Nucleus accumbens (tissue), 56 donors: ENCODE results near the gene CFAP299.

ENCODE experiments used
- DNase-seq, 56 donors: peaks; one replicate each; lab custom pipeline; 2025; lab: John Stamatoyannopoulos, UW

CFAP299 gene

GRCh38 chr4:80803337-80803736 lies 467.8 kb downstream of the CFAP299 start:
- no peak for DNase-seq

- DNase-seq, result no peak
Observed at GRCh38 chr4:80806472-80806871, 470.9 kb downstream of the CFAP299 start.

- DNase-seq, result no peak
Observed at GRCh38 chr4:80809039-80809729, 473.7 kb downstream of the CFAP299 start.

GRCh38 chr4:80811406-80811805 lies 475.9 kb downstream of the CFAP299 start:
- no peak for DNase-seq

- no peak for DNase-seq
Observed at GRCh38 chr4:80812145-80812544, 476.6 kb downstream of the CFAP299 start.

GRCh38 chr4:80814266-80814665 lies 478.7 kb downstream of the CFAP299 start:
- no peak for DNase-seq

- DNase-seq, result no peak
Observed at GRCh38 chr4:80831383-80832361, 496.1 kb downstream of the CFAP299 start.

GRCh38 chr4:80839281-80839680 lies 503.8 kb downstream of the CFAP299 start:
- no peak for DNase-seq

GRCh38 chr4:80839792-80840191 lies 504.3 kb downstream of the CFAP299 start:
- DNase-seq, result no peak

- no peak for DNase-seq
Observed at GRCh38 chr4:80840396-80840795, 504.9 kb downstream of the CFAP299 start.

GRCh38 chr4:80841587-80842281 lies 506.2 kb downstream of the CFAP299 start:
- DNase-seq, result no peak

GRCh38 chr4:80846210-80846609 lies 510.7 kb downstream of the CFAP299 start:
- DNase-seq, result no peak

GRCh38 chr4:80852061-80852460 lies 516.5 kb downstream of the CFAP299 start:
- DNase-seq, result no peak

- DNase-seq, result no peak
Observed at GRCh38 chr4:80873571-80873970, 538.0 kb downstream of the CFAP299 start.

GRCh38 chr4:80874979-80875378 lies 539.4 kb downstream of the CFAP299 start:
- DNase-seq, result no peak

GRCh38 chr4:80875642-80876041 lies 540.1 kb downstream of the CFAP299 start:
- DNase-seq, result no peak

GRCh38 chr4:80876810-80877209 lies 541.3 kb downstream of the CFAP299 start:
- no peak for DNase-seq

- DNase-seq, result no peak
Observed at GRCh38 chr4:80878218-80878617, 542.7 kb downstream of the CFAP299 start.

- DNase-seq, result no peak
Observed at GRCh38 chr4:80897537-80898303, 562.2 kb downstream of the CFAP299 start.

GRCh38 chr4:80900908-80901307 lies 565.4 kb downstream of the CFAP299 start:
- DNase-seq, result no peak
